MM.1S (cell line): Measurements from ENCODE around the gene GNPTAB.
A peak's percentile ranks its signal among the peaks of the same experiment; 100 is the strongest.

ENCODE experiments used
- DNase-seq: peaks from one replicate; pipeline ENCODE4 v3.0.0-alpha.2; 2015
- H2AFZ ChIP-seq: fragments of 300-600 bp; sonication (generic); 2 replicates; pipeline ENCODE4 v1.6.0; 2016; ENCODE audit warnings: antibody characterized with exemption, low read length
- H3F3A ChIP-seq: fragments of 300-600 bp; sonication (generic); 2 replicates; pipeline ENCODE4 v1.6.1; 2016; ENCODE audit warnings: mild to moderate bottlenecking, antibody characterized with exemption, low read length, moderate library complexity, mixed read lengths; ENCODE audit not compliant: insufficient read depth
- H3K27ac ChIP-seq: fragments of 300-600 bp; sonication (generic); 2 replicates; pipeline ENCODE4 v1.5.1; 2016; ENCODE audit warnings: mild to moderate bottlenecking, low read length
- H3K27me3 ChIP-seq: fragments of 300-600 bp; sonication (generic); replicated peaks from 2 replicates; pipeline ENCODE4 v1.6.0; 2016; ENCODE audit warnings: low read length; ENCODE audit not compliant: insufficient read depth
- H3K36me3 ChIP-seq: fragments of 300-600 bp; sonication (generic); replicated peaks from 2 replicates; pipeline ENCODE4 v1.6.1; 2016; ENCODE audit warnings: mild to moderate bottlenecking, low read length, mixed read lengths; ENCODE audit not compliant: insufficient read depth
- H3K4me1 ChIP-seq: fragments of 300-600 bp; sonication (generic); 2 replicates; pipeline ENCODE4 v1.6.1; 2016; ENCODE audit warnings: low read length, mixed read lengths
- H3K4me2 ChIP-seq: fragments of 300-600 bp; sonication (generic); 2 replicates; pipeline ENCODE4 v1.6.0; 2016; ENCODE audit warnings: low read depth, low read length
- H3K4me3 ChIP-seq: fragments of 300-600 bp; sonication (generic); 2 replicates; pipeline ENCODE4 v1.5.1; 2016; ENCODE audit warnings: low read length, mixed read lengths
- H3K79me2 ChIP-seq: fragments of 300-600 bp; sonication (generic); 2 replicates; pipeline ENCODE4 v1.6.1; 2016; ENCODE audit warnings: mixed run types, low read length, mixed read lengths
- H3K9ac ChIP-seq: fragments of 300-600 bp; sonication (generic); 2 replicates; pipeline ENCODE4 v1.6.1; 2016; ENCODE audit warnings: low read length, mixed read lengths
- H3K9me2 ChIP-seq: fragments of 300-600 bp; sonication (generic); replicated peaks from 2 replicates; pipeline ENCODE4 v1.6.1; 2016; ENCODE audit warnings: mild to moderate bottlenecking, low read length, mixed read lengths; ENCODE audit not compliant: insufficient read depth
- H3K9me3 ChIP-seq: fragments of 300-600 bp; sonication (generic); replicated peaks from 2 replicates; pipeline ENCODE4 v1.6.1; 2016; ENCODE audit warnings: mild to moderate bottlenecking, low read length, mixed read lengths; ENCODE audit not compliant: insufficient read depth
- H4K20me1 ChIP-seq: fragments of 300-600 bp; sonication (generic); 2 replicates; pipeline ENCODE4 v1.6.1; 2016; ENCODE audit warnings: mild to moderate bottlenecking, low read length, moderate library complexity, mixed read lengths; ENCODE audit not compliant: insufficient read depth
- CTCF ChIP-seq: fragments of 300-600 bp; sonication (generic); IDR thresholded peaks from 2 replicates; pipeline ENCODE4 v1.5.1; 2016; ENCODE audit warnings: antibody characterized with exemption, low read length, mixed read lengths
- EZH2 ChIP-seq: fragments of 300-600 bp; sonication (generic); optimal IDR thresholded peaks from 2 replicates; pipeline ENCODE3; 2017; ENCODE audit warnings: low read depth, mild to moderate bottlenecking, antibody characterized with exemption, low read length, mixed read lengths
- EZH2phosphoT487 ChIP-seq: fragments of 300-600 bp; sonication (generic); IDR thresholded peaks from 2 replicates; pipeline ENCODE4 v1.6.1; 2018; ENCODE audit warnings: antibody characterized with exemption, low read length

Gene GNPTAB

DNA sequence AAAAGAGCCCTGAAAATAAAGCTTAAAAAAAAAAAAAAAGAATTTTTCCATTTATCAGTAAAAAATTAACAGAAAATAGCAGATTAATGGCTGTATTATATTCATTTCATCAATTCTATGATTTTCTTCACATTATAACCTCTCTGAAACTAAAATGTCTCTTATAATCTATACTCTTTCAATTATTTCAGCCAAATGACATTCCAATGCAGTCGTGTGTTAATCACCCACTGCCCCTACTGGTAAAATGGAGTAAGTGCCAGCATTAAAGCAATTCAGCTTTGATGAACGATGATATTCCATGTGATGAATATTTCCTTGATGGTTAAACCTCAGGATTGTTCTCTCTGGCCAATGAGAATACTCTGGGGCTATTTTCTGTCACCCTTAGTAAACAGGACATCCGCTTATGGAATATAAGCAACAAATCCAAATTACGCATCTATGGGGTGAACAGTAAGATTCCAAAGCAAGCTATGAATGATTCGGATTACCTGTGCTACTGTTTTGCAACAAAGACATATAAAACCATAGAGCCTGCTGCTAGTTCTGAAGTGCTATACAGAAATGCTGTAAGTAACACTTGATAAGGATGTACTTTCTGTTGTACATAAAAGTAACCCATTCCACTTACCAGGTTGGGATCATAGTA lies 71.2 kb downstream of the GNPTAB start:
- peaks cover 23% of the 10 kb centered on the region; the same call in 1 of the 2 replicates for H3K36me3 ChIP-seq
- DNase-seq: peak; percentile 46

DNA sequence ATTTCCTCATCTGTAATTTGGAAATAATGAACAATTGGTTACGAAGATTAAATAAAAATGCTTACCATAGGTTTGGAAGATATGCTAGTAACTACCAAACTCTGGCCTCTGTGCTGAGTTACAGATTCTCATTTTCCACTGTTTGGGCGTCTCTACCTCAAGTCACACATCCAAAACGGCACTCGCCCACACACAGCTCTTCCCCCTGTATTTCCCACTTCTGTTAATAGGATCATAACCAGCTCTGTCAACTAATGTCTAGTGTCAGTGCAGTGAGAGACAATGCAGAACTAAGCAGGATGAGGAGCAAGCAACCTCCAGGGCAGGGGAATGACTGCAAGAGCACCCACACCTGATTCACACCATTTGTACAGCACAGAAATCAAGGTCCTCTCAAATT lies 80.6 kb downstream of the GNPTAB start:
- Histone ChIP-seq H3F3A (peaks cover 8% of the 10 kb centered on the region; the same call in 1 of the 2 replicates), H3K27ac (no peak overlapping the region), H3K36me3 (peaks cover 10% of the 10 kb centered on the region; the same call in 1 of the 2 replicates), H3K9me2 (no peaks in the 10 kb centered on the region), H3K27me3 (no peaks in the 10 kb centered on the region), H3K9me3 (no peaks in the 10 kb centered on the region), H3K4me2 (no peak overlapping the region), H4K20me1 (no peaks in the 10 kb centered on the region), H3K4me1 (peaks cover 16% of the 10 kb centered on the region), H3K79me2 (0 out of 2 replicates have a peak, but pooled peaks cover 3% of the 10 kb centered on the region), H2AFZ (no peak overlapping the region), H3K9ac (no peak overlapping the region), H3K4me3 (no peak overlapping the region)
- DNase-seq: no peak
- TF ChIP-seq EZH2 (no peak), EZH2phosphoT487 (no peak), CTCF (no peak)

More for the DNA sequence above, 71.2 kb downstream of the GNPTAB start:
- peak; percentile 81 for TF ChIP-seq CTCF
- TF ChIP-seq EZH2: no peak
- no peak for TF ChIP-seq EZH2phosphoT487
- Histone ChIP-seq H3F3A (no peaks in the 10 kb centered on the region), H3K9ac (no peak overlapping the region), H2AFZ (no peak overlapping the region), H3K79me2 (no peaks in the 10 kb centered on the region), H3K4me3 (no peak overlapping the region), H3K9me2 (no peaks in the 10 kb centered on the region), H3K4me2 (no peak overlapping the region), H3K9me3 (no peaks in the 10 kb centered on the region), H3K4me1 (0 out of 2 replicates have a peak, but pooled peaks cover 3% of the 10 kb centered on the region), H4K20me1 (no peaks in the 10 kb centered on the region), H3K27me3 (no peaks in the 10 kb centered on the region), H3K27ac (no peak overlapping the region)

DNA sequence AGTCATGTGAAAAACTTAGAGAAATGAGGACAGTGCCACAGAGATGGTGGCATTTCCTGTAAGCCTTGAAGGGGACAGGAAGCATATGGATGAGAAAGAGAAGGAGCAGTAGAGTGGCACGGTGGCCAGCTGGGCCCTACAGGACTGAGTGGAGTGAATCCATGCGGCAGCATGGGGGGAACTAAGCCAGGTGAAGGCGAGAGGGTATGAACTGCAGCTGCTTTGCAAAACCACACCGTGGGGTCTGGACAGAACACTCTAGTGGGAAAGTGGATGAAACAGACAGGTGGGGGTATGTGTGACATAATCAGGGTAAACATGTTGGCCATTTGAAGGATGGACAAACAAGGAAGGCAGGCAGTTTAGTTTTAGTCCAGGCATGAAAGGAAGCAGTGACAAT lies 81.1 kb downstream of the GNPTAB start:
- no peak for DNase-seq
- Histone ChIP-seq H3K4me2 (no peak overlapping the region), H3K4me1 (peaks cover 21% of the 10 kb centered on the region), H3K9me3 (no peaks in the 10 kb centered on the region), H3K4me3 (no peak overlapping the region), H3K27ac (no peak overlapping the region), H3K27me3 (no peaks in the 10 kb centered on the region), H3K9me2 (no peaks in the 10 kb centered on the region), H2AFZ (no peak overlapping the region), H3K9ac (no peak overlapping the region), H3F3A (peaks cover 13% of the 10 kb centered on the region), H3K79me2 (0 out of 2 replicates have a peak, but pooled peaks cover 3% of the 10 kb centered on the region), H4K20me1 (no peaks in the 10 kb centered on the region), H3K36me3 (peaks cover 5% of the 10 kb centered on the region; the same call in 1 of the 2 replicates)
- TF ChIP-seq CTCF (no peak), EZH2phosphoT487 (no peak), EZH2 (no peak)
